Epithelial cell of esophagus (primary cell): ENCODE data around the gene PCDH1.

Source experiments
- DNase-seq: peaks from one replicate; pipeline ENCODE4 v3.0.0; 2010; ENCODE audit warnings: low read depth
- H3K4me3 ChIP-seq: 2 replicates; pipeline ENCODE4 v1.5.1; 2011; ENCODE audit warnings: mild to moderate bottlenecking, low read length, control low read depth
- TF ChIP-seq, protein P1 (sequence below): IDR thresholded peaks from 2 replicates; pipeline ENCODE4 v1.5.1; 2011; ENCODE audit warnings: low read depth, mild to moderate bottlenecking, low read length, control low read depth, inconsistent platforms; ENCODE audit not compliant: insufficient read depth; ENCODE audit errors: missing control alignments

The PCDH1 gene

DNA sequence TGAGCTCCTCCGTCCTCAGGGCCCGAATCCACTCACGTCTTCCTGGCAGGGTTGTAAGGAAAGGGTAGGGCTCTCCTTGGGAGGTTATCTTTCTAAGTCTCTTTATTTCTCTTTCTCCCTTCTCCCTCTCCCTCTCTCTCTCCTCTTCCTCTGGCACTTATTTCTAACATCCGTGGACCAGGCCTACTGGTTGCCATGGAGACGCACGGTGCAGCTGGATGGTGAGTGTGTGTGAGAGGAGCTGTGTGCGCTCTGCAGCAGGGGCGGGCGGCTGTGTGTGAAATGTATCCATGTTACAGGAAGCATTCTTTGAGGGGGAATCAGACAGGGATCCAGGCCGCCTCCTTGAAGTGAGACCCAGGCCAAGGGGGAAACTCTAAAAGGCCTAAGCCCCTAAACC is 32.2 kb downstream of the PCDH1 start:
- TF ChIP-seq, protein P1, sequence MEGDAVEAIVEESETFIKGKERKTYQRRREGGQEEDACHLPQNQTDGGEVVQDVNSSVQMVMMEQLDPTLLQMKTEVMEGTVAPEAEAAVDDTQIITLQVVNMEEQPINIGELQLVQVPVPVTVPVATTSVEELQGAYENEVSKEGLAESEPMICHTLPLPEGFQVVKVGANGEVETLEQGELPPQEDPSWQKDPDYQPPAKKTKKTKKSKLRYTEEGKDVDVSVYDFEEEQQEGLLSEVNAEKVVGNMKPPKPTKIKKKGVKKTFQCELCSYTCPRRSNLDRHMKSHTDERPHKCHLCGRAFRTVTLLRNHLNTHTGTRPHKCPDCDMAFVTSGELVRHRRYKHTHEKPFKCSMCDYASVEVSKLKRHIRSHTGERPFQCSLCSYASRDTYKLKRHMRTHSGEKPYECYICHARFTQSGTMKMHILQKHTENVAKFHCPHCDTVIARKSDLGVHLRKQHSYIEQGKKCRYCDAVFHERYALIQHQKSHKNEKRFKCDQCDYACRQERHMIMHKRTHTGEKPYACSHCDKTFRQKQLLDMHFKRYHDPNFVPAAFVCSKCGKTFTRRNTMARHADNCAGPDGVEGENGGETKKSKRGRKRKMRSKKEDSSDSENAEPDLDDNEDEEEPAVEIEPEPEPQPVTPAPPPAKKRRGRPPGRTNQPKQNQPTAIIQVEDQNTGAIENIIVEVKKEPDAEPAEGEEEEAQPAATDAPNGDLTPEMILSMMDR = no peak
- peak; percentile 13 for DNase-seq
- H3K4me3 ChIP-seq = no peak overlapping the region

GRCh38 chr5:141845371-141845851 is 32.8 kb downstream of the PCDH1 start:
- no peak overlapping the region for H3K4me3 ChIP-seq
- TF ChIP-seq, protein P1 = no peak
- no peak for DNase-seq

GRCh38 chr5:141844414-141845097 is 33.7 kb downstream of the PCDH1 start:
- DNase-seq = no peak
- no peak overlapping the region for H3K4me3 ChIP-seq
- TF ChIP-seq, protein P1 = no peak

DNA sequence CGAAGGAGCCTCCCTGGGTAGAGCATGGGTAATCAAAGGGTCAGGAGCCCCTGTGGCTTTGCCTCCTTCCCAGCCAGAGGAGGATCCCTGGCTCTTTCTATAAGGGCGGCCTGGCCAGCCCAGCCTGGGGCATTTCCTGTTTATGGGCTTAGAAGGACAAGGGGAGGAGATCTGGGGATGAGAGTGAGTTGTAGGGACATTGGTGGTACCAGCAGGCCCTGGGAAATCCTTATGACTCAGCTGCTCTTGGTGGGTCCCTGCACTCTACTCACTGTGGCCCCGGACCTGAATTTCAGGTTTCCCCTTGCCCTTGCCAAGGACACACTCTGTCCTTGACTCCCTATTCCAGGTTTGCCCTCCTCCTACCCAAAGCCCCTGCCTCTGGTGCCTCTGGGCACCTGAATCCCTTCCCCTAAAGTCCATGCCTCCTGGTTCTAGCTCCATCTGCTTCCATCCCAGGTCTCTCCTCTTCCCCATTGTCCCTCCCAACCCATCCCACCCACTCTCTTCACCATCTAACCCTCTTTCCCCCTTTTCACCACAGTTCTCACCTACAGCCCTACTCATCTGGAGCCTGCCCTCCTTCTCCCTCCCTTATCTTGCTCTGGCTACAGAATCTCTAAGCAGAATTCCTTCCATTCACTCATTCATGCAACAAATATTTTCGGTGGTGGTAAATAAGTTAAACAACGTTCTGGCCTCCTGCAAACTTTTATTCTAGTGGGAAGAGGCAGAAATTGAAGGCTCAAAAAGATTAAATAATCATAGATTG is 34.9 kb downstream of the PCDH1 start:
- peak; percentile 40 for DNase-seq
- H3K4me3 ChIP-seq = no peak overlapping the region
- TF ChIP-seq, protein P1 = no peak

DNA sequence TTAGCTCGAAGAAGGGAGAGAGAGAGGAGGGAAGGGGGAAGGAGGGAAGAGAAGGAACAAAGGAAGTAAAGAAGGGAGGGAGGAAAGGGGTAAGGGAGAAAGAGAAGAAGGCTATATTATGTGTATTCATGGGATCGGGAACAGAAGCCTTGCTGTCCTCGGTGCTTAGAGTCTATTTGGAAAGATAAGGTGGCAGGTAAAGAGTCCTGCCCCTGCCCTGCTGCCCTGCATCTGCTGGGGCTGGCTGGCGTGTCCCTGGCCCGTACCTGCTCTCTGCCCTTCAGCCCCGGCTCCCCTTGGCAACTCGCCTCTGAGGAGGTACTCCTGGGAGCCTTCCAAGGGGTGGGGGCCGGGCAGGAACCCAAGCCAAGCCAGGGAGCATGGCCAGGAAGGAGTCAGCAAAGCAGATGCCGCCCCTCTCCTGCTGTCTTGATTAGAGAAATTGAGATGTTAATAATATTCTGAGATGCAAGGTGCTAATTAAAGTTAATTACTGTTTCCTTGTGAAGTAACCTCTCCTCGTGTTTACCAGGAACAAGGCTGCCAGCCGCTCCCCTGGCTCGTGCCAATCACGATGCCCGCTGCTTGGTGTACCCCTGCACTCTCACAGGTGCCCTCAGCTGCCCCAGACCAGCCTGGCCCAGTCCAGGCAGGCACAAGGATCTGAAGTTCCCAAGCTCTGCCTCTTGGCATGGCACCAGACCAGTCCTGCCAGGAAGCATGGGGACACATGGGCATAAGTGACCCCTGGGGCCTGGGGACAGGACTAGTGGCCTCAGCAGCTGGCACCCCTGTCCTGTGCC is 36.6 kb downstream of the PCDH1 start:
- TF ChIP-seq, protein P1 = no peak
- H3K4me3 ChIP-seq = no peak overlapping the region
- DNase-seq = no peak

- no peak for DNase-seq
- TF ChIP-seq, protein P1 = no peak
- no peak overlapping the region for H3K4me3 ChIP-seq
These were observed 37.3 kb downstream of the PCDH1 start for GRCh38 chr5:141840826-141841360.
